ENCODE measurements around the gene ARHGAP45.

DNA sequence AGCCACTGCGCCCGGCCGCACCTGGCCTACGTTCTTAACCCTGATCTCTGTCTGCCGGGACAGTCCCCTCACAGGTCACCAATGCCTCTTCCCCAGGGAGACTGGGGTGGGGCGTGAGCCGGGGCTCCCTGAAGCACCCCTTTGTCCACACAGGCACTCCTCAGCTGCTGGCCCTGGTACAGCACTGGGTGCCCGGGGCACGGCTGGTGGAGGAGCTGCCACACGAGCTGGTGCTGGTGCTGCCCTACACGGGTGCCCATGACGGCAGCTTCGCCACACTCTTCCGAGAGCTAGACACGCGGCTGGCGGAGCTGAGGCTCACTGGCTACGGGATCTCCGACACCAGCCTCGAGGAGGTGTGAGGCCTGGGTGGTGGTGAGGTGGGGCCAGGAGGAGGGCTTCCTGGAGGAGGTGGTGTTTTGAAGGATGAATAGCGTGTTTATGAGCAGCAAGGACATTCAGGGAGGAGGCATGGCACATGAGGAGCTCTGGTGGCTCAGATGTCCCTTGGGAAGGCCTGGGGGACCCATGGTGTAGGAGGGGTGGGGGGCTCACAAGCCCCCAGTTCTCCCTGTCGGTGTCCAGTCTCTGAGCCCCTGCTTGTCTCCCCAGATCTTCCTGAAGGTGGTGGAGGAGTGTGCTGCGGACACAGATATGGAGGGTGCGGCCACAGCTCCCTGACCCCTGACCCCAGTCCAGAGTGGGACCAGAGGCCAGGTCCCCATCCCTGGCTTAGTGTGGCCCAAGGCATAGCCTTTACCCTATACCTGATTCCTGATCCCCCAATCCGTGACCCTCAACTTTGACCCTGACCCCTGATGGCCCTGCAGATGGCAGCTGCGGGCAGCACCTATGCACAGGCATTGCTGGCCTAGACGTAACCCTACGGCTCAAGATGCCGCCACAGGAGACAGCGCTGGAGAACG lies 13.5 kb upstream of the ARHGAP45 start:
- TF ChIP-seq, protein P1, sequence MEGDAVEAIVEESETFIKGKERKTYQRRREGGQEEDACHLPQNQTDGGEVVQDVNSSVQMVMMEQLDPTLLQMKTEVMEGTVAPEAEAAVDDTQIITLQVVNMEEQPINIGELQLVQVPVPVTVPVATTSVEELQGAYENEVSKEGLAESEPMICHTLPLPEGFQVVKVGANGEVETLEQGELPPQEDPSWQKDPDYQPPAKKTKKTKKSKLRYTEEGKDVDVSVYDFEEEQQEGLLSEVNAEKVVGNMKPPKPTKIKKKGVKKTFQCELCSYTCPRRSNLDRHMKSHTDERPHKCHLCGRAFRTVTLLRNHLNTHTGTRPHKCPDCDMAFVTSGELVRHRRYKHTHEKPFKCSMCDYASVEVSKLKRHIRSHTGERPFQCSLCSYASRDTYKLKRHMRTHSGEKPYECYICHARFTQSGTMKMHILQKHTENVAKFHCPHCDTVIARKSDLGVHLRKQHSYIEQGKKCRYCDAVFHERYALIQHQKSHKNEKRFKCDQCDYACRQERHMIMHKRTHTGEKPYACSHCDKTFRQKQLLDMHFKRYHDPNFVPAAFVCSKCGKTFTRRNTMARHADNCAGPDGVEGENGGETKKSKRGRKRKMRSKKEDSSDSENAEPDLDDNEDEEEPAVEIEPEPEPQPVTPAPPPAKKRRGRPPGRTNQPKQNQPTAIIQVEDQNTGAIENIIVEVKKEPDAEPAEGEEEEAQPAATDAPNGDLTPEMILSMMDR (IDR thresholded peaks at IDR 0.05; ENCODE audit: low read length): no peak
- no peak for TF ChIP-seq EZH2 (IDR thresholded peaks at IDR 0.05; ENCODE audit: borderline replicate concordance, low read length)

Data from OCI-LY1 (cell line).